AG09309 (cell line): ENCODE results near the gene MPP1.

Source experiments
- DNase-seq: peaks from one replicate; pipeline ENCODE4 v3.0.0-alpha.2; 2010; ENCODE audit warnings: low read depth
- H3K4me3 ChIP-seq: 2 replicates; pipeline ENCODE4 v1.5.1; 2011; ENCODE audit warnings: mild to moderate bottlenecking, low read depth, low read length, moderate library complexity; ENCODE audit not compliant: control insufficient read depth
- TF ChIP-seq, protein P1 (sequence below): IDR thresholded peaks from 2 replicates; pipeline ENCODE4 v1.5.1; 2011; ENCODE audit warnings: mild to moderate bottlenecking, low read depth, low read length, inconsistent platforms; ENCODE audit not compliant: insufficient read depth, control insufficient read depth; ENCODE audit errors: missing control alignments

The MPP1 gene

DNA sequence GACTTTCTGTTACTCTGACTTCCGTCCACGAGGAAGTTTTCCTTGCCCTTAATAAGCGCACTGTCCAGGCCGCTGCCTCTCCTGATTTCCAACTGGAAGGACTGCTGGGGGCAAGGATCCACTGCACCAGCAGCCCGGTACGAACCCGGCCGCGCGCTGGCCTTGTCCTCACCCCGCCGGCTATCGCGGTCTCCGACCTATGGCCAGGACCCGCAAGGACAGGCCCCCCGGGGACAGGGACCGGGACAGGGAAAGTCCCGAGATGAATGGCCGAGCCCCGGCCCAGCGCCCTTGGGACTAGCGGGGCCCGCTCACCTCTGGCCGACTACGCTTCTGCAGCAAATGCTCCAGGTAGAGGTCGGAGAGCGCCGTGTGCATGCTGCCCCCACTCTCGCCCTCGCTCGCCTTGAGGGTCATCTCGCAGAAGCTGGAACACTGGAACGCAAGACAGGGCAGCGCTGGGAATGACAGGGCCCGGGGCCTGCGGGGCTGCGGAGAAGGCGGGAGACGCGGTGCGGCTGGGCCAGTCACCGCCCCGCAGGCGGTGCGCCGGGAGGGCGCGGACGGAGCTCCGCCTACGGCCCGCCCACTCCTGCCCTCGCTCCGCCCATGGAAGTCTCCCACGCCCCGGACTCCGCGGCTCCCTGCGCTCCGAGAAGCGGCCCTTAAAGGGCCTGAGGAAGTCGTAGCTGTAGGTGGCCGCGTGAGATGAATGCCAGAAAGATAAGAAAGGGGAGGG is at the start of gene MPP1:
Gene MPP1, minus strand, starts transcription at position 529 of the 739 bp plus-strand sequence. Its CDS starts 112 bp downstream, at position 417.
- no peak for DNase-seq
- TF ChIP-seq, protein P1, sequence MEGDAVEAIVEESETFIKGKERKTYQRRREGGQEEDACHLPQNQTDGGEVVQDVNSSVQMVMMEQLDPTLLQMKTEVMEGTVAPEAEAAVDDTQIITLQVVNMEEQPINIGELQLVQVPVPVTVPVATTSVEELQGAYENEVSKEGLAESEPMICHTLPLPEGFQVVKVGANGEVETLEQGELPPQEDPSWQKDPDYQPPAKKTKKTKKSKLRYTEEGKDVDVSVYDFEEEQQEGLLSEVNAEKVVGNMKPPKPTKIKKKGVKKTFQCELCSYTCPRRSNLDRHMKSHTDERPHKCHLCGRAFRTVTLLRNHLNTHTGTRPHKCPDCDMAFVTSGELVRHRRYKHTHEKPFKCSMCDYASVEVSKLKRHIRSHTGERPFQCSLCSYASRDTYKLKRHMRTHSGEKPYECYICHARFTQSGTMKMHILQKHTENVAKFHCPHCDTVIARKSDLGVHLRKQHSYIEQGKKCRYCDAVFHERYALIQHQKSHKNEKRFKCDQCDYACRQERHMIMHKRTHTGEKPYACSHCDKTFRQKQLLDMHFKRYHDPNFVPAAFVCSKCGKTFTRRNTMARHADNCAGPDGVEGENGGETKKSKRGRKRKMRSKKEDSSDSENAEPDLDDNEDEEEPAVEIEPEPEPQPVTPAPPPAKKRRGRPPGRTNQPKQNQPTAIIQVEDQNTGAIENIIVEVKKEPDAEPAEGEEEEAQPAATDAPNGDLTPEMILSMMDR, result no peak
- H3K4me3 ChIP-seq, result peak within 1 kb of the TSS; percentile 73

DNA sequence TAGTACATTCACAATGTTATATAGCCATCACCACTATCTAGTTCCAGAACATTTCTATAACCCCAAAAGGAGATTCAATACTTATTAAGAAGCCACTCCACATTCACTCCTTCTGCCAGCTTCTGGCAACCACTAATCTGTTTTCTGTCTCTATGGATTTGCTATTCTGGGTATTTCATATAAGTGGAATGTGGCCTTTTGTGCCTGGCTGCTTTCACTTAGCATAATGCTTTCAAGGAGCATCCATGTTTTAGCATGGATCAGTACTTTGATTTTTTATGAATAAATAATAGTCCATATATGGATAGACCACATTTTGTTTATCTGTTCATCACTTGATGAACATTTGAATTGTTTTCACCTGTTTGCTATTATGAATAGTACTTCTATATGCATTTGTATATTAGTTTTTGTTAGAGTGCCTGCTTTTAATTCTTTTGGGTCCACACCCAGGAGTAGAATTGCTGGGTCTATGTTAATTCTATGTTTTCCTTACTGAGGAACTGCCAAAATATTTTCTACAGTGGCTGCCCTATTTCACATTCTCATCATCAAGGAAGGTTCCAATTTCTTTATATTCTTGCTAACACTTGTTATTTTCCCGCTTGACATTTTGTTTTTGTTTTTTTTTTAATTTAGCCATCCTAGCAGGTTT is 45.8 kb upstream of the MPP1 start:
- TF ChIP-seq, protein P1, result no peak
- no peak for DNase-seq
- no peak overlapping the region for H3K4me3 ChIP-seq

DNA sequence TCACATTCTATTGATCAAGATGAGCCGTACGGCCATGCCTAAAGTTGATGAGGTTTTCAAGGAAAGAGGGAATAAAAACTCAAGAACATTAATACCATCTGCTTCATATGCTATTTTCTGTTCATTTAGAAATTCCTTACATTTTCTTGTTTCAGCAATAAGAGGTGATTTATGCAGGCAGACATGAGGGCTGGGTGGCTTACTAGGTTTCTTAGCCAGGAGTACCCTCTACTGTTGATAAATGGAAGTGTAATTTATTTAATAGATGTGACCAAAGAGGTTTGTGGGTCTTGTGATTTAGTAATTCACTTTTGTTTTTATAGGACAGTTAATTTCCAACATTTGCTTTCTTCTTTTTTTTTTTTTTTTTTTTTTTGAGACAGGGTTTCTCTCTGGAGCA is 35.6 kb upstream of the MPP1 start:
- TF ChIP-seq, protein P1, result peak; percentile 52
- DNase-seq, result peak; percentile 41
- H3K4me3 ChIP-seq, result no peak overlapping the region

DNA sequence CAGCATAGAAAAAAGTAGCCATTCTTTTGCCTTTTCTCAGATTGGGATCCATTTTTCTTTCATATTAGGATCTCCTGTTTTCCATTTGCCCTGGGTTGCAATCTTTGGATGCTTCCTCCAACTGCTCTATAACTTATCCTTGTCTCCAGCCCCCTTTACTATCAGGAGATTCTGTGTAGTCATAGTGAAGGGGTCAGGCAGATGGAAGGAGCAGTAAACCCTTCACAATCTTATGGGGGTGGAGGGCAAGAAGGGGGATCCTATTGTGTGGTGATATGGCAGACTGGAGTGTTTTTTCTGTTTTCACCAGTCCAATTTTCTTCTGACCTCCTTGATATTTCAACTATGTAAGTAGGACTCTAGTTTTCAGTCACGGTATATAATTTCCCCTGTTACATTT is 30.9 kb upstream of the MPP1 start:
- no peak overlapping the region for H3K4me3 ChIP-seq
- no peak for DNase-seq
- TF ChIP-seq, protein P1, result no peak

DNA sequence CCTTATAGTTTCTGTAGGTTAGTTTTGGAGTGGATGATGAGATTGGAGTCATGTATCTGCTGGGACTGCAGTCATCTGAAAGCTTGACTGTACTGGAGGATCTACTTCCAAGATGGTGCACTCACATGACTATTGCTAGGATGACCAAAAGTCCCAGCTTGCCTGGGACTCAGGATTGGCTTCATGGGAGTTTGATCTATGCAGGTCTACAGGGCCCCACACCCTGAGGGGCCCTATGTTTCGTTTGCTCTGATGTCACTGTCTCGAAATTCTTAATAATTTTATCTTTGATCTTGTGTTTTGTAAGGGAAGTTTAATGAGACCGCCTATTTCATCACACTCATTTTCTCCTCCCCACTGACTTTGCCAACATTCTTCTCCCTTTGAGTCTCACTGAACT is 29.3 kb upstream of the MPP1 start, which contains the start of gene SMIM9:
Gene SMIM9, minus strand, starts transcription at position 101 of the 400 bp plus-strand sequence. CDS start 3,806 bp downstream, outside the sequence.
- DNase-seq, result no peak
- H3K4me3 ChIP-seq, result no peak within 1 kb of the TSS

DNA sequence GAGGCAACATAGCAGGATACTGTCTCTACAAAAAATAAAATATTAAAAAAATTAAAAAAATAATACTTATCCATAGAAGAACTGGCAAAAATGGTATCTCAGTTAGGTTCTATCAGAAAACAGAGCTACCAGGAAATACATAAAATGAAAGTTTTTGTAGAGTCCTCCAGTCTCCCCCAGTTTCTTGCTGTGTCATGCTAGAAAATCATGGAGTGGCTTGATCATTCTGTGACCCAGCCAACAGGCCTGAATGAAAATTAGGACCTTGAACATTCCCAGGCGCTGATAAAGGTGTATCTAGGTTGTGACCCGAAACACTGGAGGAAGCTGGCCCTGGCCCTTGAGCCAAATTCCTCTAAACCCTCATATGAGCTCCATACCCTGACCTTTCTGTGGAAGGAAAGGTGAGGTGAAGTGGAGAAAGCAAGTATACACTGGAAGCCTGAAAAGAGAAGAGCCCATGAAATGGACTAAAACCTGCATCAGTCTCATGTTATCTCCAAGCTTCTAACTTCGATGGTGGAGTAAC is 28.5 kb upstream of the MPP1 start:
- TF ChIP-seq, protein P1, result no peak
- DNase-seq, result no peak
- H3K4me3 ChIP-seq, result no peak overlapping the region

More for the DNA sequence above, 29.3 kb upstream of the MPP1 start, which contains the start of gene SMIM9:
- TF ChIP-seq, protein P1, result no peak
